ENCODE data around the gene RNF121. TPM values are rescaled to one million over a fixed set of nuclear protein-coding genes. Genes with fewer than 3 reads are reported as not detected.

The RNF121 gene
- total RNA-seq, 1 experiment from 2014 or later, result 28.1 TPM

DNA sequence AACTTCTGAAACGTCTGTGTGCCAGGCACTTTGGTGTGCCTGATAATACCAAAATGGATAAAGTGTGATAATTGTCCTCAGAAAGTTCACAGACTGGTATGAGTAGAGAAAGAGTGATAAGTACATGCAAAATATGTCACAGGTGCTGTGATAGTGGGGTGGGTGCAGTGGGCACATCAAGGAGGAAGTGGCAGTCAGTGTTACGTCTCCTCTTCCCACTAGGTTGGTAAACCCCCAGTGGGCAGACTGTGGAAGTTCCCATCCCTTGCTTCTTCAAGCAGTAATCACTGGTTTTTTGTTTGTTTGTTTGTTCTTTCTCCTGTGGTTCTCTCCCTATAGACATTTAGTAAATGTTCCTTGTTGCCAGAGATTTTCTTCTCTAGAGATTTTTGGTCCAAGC, 5.4 kb downstream of the RNF121 start:
- no peak for DNase-seq (ENCODE audit: low spot score)

DNA sequence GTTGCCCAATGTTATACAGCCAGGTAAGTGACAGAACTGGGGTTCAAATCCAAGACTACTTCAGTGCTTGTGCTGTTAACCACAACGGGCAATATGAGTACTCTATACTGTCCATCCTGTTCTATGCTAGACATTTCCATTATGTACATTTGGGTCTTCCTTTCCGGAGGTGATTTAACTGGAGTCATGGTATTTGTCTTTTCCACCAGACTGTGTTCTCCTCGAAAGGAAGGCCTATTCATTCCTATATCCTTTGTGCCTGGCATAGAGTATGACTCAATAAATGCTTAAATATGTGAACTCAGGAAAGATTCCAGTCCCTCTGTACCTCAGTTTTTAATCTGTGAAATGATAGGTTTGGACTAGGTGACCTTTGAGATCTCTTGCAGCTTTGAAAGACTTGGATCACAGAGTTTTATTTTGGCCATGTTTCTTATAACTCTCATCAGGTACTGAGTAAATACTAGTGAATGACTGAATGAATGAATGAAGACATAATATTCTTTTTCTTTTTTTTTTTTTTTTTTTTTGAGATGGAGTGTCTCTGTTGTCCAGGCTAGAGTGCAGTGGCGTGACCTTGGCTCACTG, 6.6 kb downstream of the RNF121 start:
- DNase-seq (ENCODE audit: low spot score), result no peak

DNA sequence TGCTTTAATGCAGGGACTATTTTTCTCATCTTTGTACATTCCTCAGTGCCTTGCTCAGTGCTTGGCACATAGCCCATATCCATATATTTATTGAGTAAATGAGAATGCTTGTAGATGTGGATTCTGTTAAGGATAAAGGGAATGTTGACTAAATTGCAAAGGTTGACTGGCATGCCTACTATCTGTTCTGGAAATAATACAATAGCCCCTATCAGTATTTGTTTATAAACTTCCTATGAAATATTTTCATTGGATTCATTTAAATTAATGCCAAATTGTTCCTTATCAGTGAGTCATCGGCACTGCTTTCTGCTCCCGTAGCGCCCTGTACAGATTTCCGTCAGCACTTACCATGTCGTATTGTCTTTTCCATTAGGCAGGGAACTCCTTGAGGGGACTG, 8.0 kb downstream of the RNF121 start:
- no peak for DNase-seq (ENCODE audit: low spot score)

DNA sequence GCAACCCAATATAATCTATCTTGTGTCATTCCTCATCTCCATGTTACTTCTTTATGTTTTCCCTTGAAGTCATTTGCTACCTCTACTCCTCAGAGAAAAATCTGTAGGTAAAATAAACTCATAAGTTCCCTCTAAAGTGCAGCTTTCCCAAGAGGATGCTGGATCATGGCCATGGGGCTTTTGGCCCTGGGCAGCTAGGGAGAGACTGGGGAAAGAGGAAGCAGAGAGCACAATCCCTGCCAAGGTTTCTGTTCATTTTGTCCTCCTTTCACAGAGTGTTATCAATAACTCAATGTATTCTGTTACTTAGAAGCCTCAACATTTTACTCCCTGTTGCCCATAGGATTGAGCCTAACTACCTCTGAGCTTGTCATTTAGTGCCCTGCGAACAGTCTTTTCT, 9.0 kb downstream of the RNF121 start:
- DNase-seq (ENCODE audit: low spot score), result no peak

DNA sequence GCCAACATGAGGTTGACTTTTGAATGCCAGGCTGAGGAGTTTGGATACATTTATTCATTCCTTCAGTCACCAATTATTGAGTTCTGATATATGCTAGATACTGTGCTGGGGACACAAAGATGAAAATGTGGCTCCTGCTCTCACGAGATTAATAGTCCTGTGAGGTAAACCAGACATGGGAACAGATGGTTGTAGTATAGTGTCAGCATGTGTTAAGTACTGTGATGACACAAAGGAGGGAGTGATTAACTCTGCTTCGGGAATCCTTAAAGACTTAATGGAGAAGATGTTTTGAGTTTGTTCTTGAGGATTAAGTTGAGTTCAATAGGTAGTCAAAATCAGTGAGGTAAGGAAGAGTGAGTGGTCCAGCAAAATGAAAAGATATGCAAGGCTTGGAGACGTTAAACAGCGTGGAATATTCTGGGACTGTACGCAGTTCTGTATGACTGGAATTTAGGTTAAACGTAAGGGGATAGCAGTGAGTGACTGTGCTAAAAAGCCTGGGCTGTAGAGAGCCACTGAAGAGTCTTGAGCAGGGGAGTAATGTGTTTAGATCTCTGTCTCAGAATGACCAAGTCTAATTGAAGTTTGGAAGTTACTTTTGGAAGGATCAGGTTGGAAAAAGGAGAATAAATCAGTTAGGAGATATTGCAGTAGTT, 11.8 kb downstream of the RNF121 start:
- DNase-seq (ENCODE audit: low spot score), result no peak

DNA sequence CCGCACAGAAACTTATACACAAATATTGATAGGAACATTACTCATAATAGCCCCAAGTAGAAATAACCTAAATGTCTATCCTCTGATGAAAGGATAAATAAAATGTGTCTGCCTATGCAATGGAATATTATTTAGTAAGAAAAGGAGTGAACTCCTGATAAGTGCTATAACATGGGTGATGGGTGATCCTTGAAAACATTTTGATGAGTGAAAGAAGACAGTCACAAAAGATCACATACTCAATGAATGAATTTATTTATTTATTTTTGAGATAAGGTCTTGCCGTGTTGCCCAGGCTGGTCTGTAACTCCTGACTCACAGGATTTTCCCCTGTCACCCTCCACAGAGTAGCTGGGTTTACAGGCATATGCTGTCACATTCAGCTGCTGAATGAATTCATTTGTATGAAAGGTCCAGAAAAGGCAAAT, 17.3 kb downstream of the RNF121 start:
- DNase-seq (ENCODE audit: low spot score), result no peak

DNA sequence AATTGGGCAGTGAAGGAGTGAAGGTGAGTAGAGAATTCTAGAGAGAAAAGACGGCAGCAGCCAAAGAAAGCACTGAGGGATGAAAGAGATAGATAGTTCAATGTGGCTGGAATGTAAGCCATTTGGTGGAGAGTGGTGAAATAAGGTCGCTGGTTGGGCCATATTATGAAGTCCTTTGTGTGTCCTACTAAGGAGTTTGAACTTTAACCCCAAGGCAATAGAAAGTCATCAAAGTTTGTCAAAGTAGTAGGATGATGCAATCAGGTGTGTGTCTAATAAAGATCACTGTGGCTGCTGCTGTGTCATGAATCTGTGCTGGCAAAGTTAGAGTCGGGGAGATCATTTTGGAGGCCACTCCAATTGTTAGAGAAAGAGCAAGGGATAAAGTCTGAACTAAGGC, 18.7 kb downstream of the RNF121 start:
- DNase-seq (ENCODE audit: low spot score), result peak; percentile 14

DNA sequence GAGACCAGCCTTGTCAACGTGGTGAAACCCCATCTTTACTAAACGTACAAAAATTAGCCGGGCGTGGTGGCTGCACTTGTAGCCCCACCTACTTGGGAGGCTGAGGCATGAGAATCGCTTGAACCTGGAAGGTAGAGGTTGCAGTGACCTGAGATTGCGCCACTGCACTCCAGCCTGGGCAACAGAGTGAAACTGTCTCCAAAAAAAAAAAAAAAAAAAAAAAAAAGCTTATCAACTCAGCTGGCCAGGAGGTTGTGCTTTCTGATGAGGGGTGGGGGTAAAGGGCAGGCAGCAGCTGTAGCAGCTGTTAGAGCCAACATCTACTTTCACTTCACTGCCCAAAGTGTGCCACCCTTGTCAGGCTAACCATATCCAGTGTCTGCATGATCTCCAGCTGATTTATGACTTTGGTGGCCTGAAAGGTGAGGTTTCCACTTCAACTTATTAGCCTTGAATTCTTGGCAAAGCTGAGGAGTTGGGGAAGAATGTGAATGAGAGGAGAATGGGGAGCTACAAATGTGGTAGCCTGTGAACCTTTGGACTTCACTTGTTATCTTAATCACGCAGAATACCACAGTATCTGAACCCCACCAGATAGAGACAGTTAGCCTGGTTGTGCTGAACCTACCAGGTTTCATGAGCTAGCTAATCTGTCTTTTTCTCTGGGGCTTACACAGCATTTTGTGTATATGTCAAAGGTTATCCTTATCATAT, 19.6 kb downstream of the RNF121 start:
- peak; percentile 51 for DNase-seq (ENCODE audit: low spot score)

DNA sequence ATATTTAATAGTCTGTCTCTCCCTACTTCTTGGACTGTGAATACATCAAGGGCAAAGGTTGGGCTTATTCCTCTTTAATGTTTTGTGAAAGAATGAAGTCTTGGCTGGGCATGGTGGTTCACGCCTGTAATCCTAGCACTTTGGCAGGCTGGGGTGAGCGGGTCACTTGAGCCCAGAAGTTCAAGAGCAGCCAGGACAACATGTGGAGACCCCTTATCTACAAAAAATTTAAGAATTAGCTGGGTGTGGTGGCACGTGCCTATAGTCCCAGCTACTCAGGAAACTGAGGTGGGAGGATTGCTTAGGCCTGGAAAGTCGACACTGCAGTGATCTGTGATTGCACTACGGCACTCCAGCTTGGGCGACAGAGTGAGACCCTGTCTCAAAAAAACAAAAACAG, 20.2 kb downstream of the RNF121 start:
- DNase-seq (ENCODE audit: low spot score), result no peak

DNA sequence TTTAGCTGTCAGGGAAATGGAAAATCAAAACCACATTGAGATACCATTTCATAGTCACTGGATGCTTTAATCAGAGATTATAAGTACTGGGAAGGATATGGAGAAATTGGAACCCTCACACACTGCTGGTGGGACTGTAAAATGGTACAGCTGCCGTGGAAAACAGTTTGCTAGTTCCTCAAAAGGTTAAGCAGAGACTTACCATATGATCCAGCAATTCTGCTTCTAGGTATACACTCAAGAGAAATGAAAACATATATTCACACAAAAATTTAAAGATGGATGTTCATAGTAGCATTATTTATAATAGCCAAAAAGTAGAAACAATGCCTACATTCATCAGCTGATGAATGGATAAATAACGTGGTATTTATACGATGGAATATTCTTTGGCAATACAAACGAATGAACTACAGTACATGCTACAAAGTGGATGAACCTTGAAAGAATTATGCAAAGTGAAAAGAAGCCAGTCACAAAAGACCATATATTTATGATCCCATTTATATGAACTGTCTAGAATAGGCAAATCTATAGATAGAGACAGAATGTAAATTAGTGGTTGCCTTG, 23.0 kb downstream of the RNF121 start:
- no peak for DNase-seq (ENCODE audit: low spot score)

DNA sequence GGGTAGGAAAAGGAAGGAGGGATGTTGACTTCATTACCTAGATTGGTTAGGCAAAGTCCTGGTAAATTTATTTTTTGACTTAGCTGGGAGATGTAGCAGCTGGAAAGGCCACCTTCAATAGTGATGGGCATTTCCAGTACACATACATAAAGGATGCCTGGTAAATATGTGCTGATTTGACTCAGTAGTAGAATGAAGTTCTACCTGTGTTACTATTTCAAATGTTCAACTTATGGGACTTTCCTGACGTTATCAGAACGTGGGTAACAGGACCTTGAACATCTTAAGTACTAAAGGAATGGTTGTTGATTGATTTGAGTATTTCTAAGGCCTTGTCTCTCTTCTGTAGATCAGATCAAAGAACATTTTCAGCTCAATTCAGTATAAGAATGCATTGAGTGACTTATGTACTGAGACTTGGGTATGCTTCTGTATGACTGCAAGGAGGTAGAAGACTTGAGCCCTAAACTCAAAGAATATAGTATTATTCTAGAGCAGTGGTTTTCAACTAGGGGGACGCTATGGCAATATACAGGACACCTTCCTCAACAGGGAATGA, 27.1 kb downstream of the RNF121 start:
- DNase-seq (ENCODE audit: low spot score), result no peak

DNA sequence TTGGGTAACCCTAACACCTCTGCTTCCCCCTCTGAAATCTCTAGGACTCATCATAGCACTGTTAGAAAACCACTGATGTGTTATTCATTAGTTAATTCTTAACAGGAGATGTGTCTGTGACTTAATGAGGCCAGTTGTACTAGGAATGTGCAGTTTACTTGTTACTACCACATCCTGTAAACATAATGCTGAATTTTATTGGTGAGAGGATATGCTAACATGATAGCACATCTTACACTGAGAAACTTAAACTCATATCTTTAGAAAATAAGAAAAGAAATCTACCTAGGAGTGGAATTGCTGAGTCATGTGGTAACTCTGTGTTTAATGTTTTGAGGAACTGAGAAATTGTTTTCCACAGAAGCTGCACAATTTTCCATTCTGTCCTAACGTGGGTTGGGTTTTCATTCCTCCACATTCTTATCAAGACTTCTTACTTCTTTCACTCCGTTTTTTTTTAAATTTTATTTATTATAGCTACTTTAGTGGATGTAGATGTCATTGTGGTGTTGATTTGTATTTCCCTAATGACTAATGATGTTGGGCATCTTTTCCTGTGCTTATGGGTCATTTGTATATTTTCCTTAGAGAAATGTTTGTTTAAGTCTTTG, 33.7 kb downstream of the RNF121 start:
- DNase-seq (ENCODE audit: low spot score), result no peak

DNA sequence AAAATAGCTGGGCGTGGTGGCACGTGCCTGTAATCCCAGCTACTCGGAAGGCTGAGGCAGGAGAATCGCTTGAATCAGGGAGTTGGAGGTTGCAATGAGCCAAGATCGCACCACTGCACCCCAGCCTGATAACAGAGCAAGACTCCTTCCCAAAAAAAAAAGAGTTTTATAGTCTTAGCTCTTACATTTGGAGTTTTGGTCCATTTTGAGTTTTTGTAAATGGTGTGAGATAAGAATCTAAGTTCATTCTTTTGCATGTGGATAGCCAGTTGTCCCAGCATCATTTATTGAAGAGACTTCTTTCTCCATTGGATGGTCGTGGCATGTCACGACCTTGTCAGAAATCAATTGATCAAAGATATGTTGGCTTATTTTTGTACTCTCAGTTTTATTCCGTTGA, 34.6 kb downstream of the RNF121 start:
- no peak for DNase-seq (ENCODE audit: low spot score)

DNA sequence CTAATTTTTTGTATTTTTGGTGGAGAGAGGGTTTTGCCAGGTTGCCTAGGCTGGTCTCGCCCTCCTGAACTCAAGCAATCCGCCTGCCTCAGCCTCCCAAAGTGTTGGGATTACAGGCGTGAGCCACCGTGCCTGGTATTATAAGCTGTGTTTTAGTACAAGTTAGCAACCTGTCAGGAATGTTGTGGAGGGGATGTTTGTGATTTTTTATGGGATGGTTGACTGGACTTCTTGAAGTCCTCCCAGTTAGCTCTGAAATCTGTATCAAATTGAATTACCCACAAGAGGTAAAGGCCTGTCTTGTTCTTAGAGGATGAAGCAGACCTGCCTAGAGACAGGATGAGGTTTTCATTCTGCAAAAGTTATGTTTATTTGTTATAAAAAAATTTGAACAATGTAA, 35.8 kb downstream of the RNF121 start:
- DNase-seq (ENCODE audit: low spot score), result no peak

DNA sequence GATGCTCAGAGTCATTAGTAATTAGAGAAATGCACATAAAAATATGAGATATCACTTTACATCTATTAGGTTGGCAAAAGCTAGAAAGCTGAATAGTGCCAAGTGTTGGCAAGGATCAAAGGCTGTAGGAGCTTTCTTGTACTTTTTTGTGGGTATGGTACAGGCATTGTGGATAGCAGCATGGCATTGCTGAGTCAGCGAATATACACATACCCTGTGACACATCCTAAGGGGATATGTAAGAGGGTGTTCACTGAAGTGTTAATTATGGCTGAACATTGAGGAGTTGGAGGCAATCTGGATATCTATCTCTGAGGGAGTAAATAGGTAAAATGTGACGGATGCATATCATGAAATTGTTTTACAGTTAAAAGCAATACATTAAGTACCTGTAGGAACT, 42.8 kb downstream of the RNF121 start:
- no peak for DNase-seq (ENCODE audit: low spot score)

DNA sequence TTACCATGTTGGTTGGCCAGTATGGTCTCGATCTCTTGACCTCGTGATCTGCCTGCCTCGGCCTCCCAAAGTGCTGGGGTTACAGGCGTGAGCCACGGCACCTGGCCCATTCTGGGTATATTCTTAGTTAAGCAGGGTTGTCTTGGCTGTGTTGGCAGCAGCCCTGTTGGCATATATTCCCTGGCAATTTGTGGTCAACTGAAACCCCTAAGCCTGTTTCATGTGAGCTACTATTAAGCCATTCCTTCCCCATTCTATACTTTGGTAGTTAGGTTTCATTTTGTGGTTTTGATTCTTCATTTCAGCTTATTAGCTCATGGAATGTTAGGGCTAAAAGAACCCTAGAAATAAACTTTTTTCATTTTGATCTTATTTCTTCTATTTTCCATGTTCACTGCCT, 47.7 kb downstream of the RNF121 start:
- DNase-seq (ENCODE audit: low spot score), result no peak

DNA sequence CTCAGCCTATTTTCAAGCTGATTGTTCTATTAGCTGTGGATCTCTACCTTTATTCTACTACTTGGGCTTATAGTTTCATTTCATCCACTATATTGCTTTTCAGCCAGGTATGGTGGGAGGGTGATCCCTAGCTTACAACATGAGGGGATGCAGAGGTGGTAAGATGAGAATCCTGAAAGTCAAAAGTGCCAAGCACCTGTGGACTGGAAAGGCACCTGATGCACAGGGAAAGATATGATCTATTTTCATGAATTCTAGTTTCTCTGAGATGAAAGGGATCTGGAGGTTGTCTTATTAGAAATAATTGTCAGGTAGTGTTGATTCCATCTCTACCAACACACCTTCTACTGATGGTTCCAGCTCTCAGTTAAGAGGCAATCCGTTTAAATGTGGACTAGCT, 48.2 kb downstream of the RNF121 start:
- no peak for DNase-seq (ENCODE audit: low spot score)

DNA sequence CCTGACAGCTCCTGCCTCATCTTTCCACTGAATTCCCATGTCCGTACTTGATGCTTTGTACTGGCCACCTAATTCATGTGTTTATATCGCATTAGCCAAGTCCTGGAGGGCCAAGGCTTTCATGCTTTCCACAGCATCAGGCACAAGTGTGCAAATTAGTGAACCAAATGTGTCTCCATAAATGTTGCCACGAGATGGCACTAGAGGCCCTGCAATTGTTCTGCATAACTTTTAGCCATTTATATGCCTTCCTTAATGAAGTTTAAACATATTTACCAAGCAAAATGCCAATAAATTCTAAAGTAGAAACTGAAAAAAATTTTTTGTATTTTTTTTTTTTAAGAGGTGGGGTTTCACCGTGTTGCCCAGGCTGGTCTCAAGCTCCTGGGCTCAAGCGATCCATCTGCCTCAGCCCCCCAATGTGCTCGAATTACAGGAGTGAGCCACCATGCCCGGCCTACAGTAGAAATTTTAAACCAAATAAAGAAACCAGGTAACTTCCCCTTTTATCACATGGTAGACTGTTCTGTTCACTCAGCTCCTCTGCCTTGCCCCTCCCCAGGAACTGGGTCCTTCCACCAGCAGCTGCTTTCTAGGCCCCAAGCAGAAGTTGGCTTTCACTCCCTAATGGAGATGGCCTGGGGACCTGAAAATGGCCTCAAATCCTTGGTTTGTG, 49.0 kb downstream of the RNF121 start:
- DNase-seq (ENCODE audit: low spot score), result peak; percentile 84

DNA sequence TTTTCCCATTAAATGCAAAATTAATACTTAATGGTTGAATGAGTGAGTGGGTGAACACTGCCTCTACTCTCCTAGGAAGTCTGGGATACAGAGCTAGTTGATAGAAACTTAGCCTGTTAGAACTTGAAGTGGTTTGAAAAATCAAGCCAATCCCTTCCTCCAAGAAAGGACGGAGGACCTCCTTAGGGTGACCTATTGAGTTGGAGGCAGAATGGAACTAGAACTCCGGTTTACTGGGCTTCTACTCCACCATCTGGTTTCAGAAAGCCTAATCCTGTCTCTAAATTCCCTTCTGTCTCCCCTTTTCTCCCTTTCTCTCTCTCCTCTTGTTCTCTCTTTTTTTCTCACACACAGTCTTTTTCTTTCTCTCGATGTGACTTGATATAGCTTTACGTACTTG, 50.2 kb downstream of the RNF121 start:
- no peak for DNase-seq (ENCODE audit: low spot score)

DNA sequence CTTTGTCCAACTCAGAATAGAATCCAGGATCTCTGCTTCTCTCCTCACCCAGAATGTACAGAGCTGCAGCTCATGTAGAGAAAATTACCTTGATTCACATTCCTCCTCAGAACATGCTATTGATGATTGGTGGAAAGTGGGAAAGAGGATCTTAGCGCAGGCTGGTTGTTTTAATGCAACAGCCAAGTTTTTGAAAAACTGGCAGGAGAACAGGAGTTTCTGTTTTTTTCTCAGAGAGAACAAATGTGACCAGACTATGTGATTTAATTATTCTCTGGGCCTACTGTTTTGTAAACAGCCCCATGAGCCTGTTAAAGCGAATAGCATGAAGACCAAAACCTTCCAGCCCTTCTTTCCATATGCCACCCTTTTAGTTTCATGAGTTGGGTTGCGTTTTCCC, 50.8 kb downstream of the RNF121 start:
- DNase-seq (ENCODE audit: low spot score), result no peak

DNA sequence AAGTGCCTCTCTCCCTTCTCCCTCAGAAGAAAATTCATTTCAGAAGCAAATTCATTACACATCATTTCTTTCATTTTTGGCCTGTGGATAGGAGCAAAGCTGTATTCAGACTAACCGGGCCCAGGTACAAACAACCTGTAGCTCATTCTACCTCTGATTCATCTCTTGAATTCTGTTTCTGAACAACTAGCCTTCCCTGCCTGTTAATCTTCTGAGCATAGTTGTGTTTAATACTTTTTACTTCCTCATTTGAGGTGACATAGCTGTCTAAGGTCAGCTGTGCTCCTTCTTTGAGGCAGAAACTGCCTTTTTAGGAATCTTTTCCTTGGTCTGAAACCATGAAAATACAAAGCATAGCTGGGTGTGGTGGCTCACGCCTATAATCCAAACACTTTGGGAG, 57.3 kb downstream of the RNF121 start:
- no peak for DNase-seq (ENCODE audit: low spot score)

DNA sequence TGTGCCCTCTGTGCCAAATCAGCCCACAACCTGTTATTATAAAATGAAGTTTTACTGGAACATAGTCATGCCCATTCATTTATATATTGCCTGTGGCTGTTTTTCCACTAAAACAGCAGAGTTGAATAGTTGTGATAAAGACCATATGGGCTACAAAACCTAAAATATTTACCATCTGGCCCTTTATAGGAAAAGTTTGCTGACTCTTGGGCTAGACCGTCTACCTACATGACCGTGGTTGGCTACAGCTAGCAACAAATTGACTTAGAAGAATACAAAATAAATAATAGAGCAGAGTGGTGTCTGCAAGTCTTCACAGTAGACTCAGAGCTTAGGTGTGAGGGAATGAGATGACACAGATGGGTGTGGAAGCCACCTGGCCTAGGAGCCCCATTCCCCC, 58.7 kb downstream of the RNF121 start:
- no peak for DNase-seq (ENCODE audit: low spot score)
